ENCODE results near the gene ATG12.
A peak's percentile ranks its signal among the peaks of the same experiment; 100 is the strongest.
"Not testable (repeated sequence)": the region's sequence is repeated elsewhere in the genome, so short reads cannot be mapped to it uniquely, and the experiment has no call there.

Gene ATG12

DNA sequence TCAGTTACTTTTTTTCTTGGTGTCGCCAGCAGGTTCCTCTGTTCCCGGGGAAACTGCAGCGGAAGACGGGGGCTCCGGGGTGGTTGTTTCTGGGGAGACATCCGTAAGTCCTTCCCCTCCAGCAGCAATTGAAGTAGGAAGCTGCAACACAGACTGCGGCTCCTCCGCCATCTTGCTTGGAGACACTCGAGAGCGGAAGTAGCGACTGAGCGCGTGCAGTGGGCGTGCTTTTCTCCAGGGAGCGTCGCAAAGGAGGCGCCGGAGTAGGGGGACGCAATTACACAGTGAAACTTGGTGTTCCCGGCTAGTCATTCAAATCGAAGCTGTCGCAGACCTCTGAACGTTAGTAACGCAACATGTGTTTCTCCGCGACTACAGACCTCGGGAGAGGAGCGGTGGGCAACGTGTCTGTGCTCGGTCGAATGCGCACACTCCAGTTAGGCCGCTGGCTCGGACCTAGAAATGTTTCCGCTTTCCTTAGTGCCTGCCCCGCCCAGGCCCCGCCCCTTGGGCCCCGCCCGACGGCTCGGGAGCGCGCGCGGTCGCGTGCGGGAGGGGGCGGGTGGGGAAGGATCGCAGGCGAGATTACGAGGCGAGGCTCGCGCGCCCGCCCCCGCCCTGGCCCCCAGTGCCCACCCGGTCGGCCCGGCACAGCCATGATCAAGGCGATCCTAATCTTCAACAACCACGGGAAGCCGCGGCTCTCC lies at the start of gene ATG12, which contains the start of gene AP3S1:
ATG12 (minus strand) TSS at position 184 of the 707 bp plus-strand sequence; CDS start at position 171, 13 bp downstream.
AP3S1 (plus strand) TSS at position 554 of the 707 bp plus-strand sequence; CDS start at position 657, 103 bp downstream.
- peak; percentile 65 to 88 for DNase-seq (ENCODE audit: low read depth in 2 of 2)

DNA sequence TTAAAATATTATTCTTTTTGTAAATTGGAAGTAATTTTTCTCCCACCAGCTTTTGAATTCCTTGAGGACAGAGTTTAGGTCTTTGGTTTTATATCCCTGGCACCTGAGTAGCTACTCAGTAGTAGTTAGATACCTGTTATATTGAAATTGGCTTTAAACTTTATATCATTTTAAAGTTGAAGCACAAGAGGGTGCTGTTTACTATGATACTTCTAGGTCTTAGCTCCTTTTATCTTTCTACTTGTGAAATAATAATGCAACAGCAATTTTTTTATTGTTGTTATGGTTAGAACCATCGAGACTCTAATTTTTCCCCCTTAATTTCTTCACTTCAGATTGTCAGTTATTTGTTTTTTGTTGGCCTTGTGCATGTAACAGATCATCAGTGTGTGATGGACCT lies 46.7 kb upstream of the ATG12 start:
- no peak for DNase-seq (ENCODE audit: low read depth in 2 of 2)

DNA sequence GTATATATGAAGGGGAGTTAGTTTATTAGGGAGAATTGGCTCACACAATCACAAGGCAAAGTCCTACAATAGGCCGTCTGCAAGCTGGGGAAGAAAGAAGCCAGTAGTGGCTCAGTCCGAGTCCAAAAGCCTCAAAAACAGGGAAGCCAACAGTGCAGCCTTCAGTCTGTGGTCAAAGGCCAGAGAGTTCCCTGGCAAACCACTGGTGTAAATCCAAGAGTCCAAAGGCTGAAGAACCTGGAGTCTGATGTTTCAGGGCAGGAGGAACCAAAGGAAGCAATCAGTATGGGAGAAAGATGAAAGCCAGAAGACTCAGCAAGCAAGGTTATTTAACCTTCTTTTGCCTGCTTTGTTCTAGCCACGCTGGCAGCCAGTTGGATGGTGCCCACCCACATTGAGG lies 43.8 kb upstream of the ATG12 start:
- not testable (repeated sequence) for DNase-seq (ENCODE audit: low read depth in 2 of 2)

DNA sequence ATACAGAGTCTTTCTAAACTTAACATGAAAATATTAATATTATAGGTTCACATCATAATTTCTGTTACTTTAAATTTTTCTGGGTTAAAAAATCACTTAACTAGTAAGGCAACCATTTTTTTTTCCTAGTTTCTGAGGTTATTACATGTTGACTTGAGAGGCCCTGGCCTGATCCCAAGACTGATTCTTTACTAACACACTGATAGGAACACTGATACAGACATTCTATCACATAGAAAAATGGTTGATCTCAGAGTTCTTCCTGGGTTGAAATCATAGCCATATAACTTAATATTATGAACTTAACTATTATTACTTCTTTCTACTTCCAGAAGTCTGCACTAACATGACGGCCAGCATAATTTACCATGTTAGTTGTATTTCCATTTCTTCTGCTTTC lies 43.3 kb upstream of the ATG12 start:
- no peak for DNase-seq (ENCODE audit: low read depth in 2 of 2)

DNA sequence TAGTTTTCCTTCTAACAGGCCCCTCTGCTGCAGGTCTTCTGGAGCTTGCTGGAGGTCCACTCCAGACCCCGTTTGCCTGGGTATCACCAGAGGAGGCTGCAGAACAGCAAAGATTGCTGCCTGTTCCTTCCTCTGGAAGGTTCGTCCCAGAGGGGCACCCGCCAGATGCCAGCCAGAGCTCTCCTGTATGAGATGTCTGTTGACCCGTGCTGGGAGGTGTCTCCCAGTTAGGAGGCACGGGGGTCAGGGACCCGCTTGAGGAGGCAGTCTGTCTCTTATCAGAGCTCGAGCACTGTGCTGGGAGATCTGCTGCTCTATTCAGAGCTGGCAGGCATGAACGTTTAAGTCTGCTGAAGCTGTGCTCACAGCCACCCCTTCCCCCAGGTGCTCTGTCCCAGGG lies 41.1 kb upstream of the ATG12 start:
- not testable (repeated sequence) for DNase-seq (ENCODE audit: low read depth in 2 of 2)

DNA sequence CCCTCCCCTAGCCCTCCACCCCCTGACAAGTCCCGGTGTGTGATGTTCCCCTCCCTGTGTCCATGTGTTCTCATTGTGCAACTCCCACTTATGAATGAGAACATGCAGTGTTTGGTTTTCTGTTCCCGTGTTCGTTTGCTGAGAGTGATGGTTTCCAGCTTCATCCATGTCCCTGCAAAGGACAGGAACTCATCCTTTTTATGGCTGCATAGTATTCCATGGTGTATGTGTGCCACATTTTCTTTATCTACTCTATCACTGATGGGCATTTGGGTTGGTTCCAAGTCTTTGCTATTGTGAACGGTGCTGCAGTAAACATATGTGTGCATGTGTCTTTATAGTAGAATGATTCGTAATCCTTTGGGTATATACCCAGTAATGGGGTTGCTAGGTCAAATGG lies 36.0 kb upstream of the ATG12 start:
- not testable (repeated sequence) for DNase-seq (ENCODE audit: low read depth in 2 of 2)

DNA sequence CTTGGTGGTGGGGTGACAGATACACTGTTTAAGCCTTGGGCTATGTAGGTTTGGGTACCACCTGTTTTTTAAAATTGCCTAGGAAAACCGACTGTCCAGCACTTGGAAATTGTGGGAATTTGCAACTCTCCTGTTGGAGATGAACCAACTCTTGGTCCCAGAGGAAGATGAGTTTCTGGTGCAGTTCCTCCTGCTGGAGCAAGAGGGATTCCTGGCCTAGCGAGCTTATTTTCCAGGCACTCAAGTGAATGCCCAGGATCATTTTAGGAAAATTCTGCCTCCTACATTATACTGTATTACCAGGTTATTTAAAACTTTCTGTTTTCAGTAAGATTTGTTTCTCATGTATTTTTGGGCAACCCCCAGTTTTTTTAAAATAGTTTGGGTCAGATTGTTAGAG lies 34.1 kb upstream of the ATG12 start:
- DNase-seq (ENCODE audit: low read depth in 2 of 2): no peak

DNA sequence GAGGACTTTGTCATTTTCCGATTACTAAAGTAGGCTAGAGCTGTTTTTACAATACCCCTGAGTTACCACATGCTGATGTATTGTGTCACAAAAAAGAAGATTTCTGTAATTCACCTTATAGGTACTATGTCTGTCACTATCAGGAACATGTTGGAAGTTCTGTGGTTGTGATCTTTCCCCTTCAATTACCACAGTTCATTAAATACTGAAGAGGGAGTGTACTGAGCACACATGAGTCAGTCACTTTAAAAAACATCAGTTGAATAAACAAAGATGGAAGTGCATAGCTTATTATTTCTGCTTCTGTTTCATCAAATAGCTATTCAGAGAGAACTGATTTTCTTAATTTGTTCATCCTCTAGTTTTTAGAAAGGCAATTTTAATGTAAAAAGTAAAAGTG lies 32.0 kb upstream of the ATG12 start:
- DNase-seq (ENCODE audit: low read depth in 2 of 2): no peak

DNA sequence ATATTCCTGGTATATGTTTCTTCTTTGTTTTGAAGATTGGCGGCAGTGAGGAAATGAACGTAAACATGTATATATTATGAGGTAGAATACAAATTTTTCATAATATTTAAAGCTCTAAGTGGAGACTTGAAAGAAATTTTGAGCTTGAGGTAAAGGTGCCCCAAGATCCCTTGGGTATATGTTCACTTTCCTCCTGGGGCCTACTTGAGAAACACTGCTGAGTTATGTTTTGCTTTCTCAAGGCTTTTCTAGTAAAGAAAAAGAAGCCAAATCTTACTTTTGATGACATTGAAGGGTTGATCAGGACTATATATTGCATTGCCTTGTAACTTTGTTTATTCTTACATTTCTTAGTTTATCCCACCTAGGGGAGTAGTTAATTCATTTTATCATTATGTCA lies 31.1 kb upstream of the ATG12 start:
- no peak for DNase-seq (ENCODE audit: low read depth in 2 of 2)

DNA sequence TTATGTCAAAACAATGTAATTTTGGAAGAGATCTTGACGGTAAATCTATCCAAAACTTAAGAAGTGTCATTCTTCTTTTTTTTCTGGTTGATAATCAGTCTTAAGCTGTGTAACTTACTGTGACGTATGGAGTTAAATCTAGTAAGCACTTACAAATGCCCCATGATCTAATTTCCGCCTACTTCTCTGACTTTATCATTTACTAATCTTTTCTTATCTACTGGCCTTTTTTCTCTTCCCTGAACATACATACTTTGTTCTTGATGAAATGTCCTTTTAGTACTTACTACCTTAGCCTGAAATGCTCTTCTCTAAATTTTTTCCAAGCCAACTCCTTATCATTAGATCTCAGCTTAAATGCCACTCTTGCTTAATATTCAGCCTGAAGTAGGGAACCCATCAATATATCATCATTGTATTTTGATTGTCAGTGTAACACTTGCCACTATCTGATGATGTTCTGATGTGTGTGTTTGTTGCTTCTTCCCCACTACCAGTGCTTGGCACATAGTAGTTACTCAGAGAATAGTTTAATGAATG lies 28.0 kb upstream of the ATG12 start:
- no peak for DNase-seq (ENCODE audit: low read depth in 2 of 2)

DNA sequence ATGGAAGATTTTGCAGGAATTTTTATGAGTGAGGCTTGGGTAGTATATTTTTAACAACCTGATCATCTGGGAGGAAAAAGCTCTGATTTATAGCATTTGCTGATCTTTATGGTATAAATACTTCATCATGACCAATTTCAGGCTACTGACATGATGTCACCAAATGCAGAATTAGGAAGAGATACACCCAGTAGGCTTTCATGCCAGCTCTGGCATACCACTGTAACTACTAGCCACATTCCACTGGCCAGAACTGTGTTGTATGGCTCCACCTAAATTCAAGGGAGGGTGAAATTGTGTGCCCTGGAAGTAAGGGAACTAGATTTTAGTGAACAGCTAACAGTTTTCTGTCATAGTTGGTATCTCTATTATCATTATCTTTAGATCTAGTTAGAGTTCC lies 18.0 kb upstream of the ATG12 start:
- no peak for DNase-seq (ENCODE audit: low read depth in 2 of 2)

DNA sequence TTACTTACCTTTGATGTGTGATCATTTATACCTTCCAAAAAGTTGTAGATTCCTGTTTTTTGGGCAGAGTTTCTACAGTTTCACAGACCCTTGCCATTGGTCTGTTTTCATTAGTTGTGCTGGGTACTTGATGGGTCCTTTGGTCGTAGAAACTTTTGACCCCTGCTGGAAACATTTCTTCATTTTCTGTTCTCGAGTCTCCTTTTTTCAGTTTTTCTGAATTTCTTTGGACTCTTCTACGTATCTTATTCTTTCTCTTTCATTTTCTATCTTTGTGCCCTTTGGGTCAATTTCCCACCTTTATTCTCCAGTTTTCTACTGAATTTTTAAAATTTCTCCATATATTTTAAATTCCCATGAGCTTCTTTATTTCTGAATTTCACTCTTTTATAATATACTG lies 17.0 kb upstream of the ATG12 start:
- no peak for DNase-seq (ENCODE audit: low read depth in 2 of 2)

DNA sequence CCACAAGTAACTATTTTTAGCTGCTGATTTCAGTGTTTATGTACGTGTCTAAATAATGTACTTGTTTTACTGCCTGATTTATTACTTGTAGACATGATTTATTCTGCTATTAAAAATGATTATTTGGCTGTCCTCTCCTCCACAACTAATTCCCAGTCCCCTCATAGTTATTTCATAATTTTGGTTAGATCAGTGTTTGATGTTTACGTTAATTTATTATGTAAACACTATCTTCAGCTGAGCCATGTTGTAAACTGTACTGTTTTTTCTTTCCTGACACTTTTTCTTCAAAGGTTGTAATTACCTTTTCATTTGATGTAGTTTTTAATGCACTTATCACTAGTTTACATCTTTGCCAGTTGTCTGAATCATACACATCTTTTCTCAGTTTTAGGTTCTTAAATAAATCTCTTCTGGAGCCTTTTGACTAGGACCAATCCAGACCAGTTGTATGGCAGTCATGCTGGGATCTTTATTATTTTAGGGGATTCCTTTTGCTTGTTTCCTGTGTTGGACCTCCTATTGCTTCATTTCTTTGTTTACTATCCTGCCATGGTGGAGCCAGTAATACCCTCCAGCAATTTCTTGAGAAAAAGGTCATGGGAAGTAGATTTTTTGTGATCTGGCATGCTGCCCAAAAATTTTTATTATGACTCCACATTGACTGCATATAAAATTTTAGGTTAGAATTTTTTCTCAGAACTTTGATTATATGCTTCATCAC lies 16.4 kb upstream of the ATG12 start:
- no peak for DNase-seq (ENCODE audit: low read depth in 2 of 2)

DNA sequence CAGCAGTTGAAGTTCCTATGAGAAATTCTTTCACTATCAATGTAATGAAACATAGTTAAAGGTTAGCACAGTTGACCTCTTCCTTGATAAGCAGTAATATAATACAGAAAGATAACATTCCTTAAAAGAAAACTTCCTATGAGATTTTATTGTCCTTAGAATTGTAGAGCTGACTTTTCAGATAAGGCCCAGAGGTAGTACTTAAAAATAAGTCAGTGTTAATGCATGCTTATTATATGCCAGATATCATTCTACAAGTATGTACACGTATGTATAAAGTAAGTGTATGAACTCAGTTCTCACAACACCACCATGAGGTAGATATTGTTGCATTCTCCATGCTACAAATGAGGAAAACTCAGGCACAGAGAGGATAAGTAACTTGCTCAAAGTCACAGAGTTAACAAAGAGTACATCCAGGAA lies 15.7 kb upstream of the ATG12 start:
- DNase-seq (ENCODE audit: low read depth in 2 of 2): no peak

DNA sequence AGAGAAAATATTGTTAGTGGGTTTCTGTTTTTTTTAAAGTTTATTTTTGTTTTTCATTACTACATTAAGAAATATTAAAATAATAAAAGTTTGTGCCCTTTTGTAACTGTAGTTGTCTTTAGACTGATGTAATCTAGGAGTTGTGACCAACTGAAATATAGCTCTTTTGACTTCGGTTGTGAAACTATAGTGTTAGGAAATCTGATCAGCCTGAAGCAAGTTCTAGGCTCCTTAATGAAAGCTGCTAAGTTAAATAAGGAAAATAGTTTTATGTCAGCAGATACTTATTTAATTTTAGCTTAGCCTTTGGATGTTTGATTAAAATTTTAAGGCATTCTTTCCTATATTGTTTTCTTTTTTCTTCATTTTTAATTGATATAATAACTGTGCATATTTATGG lies 14.6 kb upstream of the ATG12 start:
- DNase-seq (ENCODE audit: low read depth in 2 of 2): no peak

DNA sequence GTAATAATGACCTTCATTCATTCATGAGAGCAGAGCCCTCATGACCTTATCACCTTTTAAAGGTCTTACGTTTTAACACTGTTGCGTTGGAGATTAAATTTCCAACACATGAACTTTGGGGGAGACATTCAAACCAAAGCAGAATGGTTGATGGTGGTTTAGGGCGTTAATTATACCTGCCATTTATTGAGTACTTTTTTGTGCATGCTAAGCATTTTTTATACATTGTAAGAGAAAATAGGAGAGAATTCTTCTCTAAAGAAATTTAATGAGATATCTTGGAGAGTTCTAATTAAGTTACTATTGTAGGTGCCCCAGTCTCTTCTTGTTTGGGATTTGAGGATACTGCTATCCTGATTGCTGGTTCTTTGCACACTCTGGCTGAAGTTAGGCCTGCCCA lies 12.8 kb upstream of the ATG12 start:
- DNase-seq (ENCODE audit: low read depth in 2 of 2): no peak

DNA sequence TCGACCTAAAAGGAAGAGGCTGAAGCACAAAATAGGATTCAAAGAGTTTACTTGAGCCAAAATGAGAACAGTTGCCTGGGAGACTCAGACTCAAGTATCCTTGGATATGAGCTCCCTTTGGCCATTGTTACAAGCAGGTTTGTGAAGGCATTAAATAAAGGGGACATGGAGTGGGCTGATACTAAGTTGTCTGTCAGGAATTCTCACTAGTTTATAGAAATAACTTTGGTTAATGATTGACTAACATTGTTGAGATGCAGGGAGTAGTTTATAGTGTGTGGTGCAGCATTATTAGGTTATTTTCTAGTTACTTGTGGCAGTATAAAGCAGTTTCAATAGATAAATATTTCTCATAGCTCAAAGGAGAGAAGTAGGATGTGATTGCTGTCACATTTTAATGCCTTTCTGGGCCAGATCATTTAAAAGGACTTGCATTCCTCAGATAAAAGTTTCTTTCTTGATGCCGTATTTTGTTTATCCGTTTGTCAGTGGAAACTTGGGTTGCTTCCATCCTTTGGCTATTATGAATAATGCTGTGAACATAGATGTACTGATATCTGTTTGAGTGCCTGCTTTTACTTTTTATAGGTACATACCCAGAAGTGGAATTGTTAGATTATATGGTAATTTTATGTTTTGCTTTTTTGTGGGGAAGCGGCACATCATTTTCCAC lies 9.5 kb upstream of the ATG12 start:
- DNase-seq (ENCODE audit: low read depth in 2 of 2): no peak

DNA sequence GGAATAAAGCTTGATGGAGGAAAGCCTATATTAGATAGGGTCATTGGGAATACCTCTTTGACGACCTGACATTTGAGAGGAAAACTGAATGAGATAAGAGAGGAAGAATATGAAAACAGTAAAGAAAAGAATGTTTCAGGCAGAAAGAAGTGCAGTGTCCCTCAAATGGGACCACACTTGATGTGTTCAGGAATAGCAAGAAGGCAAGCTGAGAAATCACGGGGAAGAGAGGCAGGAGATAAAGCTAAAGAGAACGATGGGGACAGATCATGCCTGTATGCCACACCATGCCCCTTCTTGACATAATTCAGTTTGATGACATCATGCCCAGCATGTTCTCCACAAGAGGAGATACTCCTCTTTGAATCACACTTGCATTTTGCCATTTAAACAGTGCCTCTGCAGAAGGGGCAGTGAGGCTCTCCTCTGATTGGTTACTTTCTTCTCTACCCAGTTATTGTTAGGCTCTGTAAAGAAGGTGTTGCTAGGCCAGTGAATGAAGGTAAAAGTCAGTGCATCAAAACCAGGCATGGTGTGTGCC lies 8.0 kb upstream of the ATG12 start:
- DNase-seq (ENCODE audit: low read depth in 2 of 2): no peak

DNA sequence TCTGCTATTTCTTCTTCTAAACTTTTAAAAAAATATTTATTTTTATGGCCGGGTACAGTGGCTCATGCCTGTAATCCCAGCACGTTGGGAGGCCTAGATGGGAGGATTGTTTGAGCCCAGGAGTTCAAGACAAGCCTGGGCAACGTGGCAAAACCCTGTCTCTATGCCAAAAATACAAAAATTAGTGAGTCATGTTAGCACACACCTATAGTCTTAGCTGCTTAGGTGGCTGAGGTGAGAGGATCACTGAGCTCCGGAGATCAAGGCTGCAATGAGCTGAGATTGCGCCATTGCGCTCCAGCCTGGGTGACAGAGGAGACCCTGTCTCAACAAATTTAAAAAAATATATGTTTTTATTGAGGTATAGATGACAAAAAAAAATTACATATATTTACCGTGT lies 5.9 kb upstream of the ATG12 start:
- DNase-seq (ENCODE audit: low read depth in 2 of 2): no peak

DNA sequence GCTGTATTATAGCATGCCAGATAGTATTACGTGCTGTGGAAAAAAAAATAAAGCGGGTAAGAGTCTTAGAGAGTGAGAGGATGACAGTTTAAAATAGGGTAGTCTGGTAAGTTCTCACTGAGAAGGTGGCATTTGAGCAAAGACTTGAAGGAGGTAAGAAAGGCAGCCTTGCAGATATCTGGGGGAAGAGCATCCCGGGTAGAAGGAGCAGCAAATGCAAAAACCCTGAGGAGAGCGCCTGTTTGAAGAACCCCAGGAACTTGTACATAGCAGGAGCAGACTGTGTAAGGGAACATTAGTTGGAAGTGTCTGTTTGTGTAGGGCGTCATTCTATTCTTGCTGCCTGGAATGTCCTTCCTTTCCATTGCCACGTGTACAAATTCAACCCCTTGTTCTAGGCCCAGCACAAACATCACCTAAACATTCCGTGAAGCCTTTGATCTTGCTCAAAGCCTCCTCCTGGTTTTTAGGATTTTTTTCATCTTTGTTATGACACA lies 3.0 kb upstream of the ATG12 start:
- no peak for DNase-seq (ENCODE audit: low read depth in 2 of 2)

DNA sequence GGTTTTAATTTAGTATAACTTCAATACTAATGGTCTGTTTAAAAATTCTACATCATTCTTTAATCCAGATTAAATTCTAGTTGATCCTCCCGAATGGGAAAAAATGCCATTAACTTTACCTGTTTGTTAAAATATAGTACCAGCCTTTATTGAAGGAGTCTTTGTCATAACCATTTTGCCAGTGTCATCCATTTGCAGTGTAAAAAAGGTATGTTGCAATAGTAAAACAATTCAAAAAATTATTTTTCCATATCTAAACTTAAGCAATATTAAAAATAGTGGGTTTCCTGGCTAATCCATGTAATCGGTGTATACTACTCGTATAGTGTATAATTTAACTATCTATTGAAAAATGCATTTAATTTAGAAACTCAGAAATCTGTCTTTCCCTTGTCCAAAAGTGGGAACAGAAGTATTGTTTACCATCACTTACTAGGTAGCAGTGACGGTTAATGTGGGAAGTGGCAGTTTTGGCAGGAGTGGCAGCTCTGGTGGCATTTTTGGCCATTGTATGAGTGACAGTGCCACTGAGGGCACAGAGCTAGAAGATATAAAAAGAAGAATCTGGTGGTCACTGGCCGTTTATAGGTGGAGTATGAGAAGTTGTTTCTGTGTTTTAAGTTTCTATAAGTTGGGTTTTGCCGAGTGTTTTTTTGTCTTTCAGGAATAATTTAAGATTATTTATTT lies 2.2 kb upstream of the ATG12 start:
- no peak for DNase-seq (ENCODE audit: low read depth in 2 of 2)

All from stimulated activated CD4-positive, alpha-beta T cell treated with anti-CD3 and anti-CD28 coated beads, Interleukin-1b, Interleukin-23, amount 100 ng/mL, for 1 hour (primary cell).